Endothelial cell of umbilical vein (primary cell): ENCODE measurements around the gene OR5H14. TPM values are rescaled to one million over a fixed set of nuclear protein-coding genes. Genes with fewer than 3 reads are reported as not detected.

Source experiments
- BruUV-seq: library from RNA; stranded (reverse); fragments of 400-500 nt; replicated peaks from 2 replicates; lab custom pipeline; 2021; lab: Mats Ljungman, UMichigan
- CTCF ChIA-PET: fragments of 300-600, 350-600 bp; sonication (Branson Sonifier 250); formaldehyde crosslinking; loops from one replicate; lab custom pipeline; 2021; ENCODE audit warnings: antibody characterized with exemption, inconsistent platforms; lab: Charles Lee
- POLR2A ChIA-PET: fragments of 300-600, 350-600 bp; sonication (Branson Sonifier 250); formaldehyde crosslinking; loops from one replicate; lab custom pipeline; 2021; ENCODE audit warnings: antibody characterized with exemption, inconsistent platforms; lab: Charles Lee
- DNase-seq: peaks from one replicate; pipeline ENCODE4 v3.0.0-alpha.2; 2011; ENCODE audit warnings: low read depth, low spot score
- FAIRE-seq: peaks from 2 replicates; lab custom pipeline; 2011; peaks lifted over from hg19 to GRCh38; lab: Jason Lieb, UNC
- H2AFZ ChIP-seq: 2 replicates; pipeline ENCODE4 v1.6.0; 2012; ENCODE audit warnings: low read depth, low read length, control low read depth, inconsistent platforms
- H3K27ac ChIP-seq: 2 replicates; pipeline ENCODE4 v1.5.1; 2011; ENCODE audit warnings: low read depth, mild to moderate bottlenecking, control low read depth, low read length, moderate library complexity; ENCODE audit not compliant: insufficient read depth
- H3K27me3 ChIP-seq, 2 experiments: 2 replicates each; pipeline versions ENCODE4 v1.6.0 to v1.6.1; 2011; ENCODE audit warnings: low read length in 2 of 2, mixed read lengths in 1 of 2; ENCODE audit not compliant: control insufficient read depth in 2 of 2, insufficient read depth in 2 of 2
- H3K36me3 ChIP-seq, 2 experiments: 2 replicates in 1 of 2; 3 replicates in 1 of 2; pipeline ENCODE4 v1.5.1; 2011; ENCODE audit warnings: low read length in 2 of 2, mild to moderate bottlenecking in 1 of 2, moderate library complexity in 1 of 2; ENCODE audit not compliant: control insufficient read depth in 2 of 2, insufficient read depth in 2 of 2; ENCODE audit errors: extremely low read depth in 1 of 2
- H3K4me1 ChIP-seq: 3 replicates; pipeline ENCODE4 v1.5.1; 2011; ENCODE audit warnings: mild to moderate bottlenecking, low read length; ENCODE audit not compliant: control insufficient read depth, insufficient read depth; ENCODE audit errors: extremely low read depth
- H3K4me2 ChIP-seq: 2 replicates; pipeline ENCODE4 v1.6.1; 2011; ENCODE audit warnings: low read length, control low read depth, mixed read lengths; ENCODE audit not compliant: insufficient read depth
- H3K4me3 ChIP-seq, 3 experiments: fragments of 200-600 bp in 1 of 3; sonication (generic), shearing (Covaris generic) in 1 of 3; replicated peaks in 1 of 3; 2 replicates each; pipeline ENCODE4 v1.5.1; 2011 to 2016; ENCODE audit warnings: control low read depth in 3 of 3, low read length in 3 of 3, mild to moderate bottlenecking in 2 of 3, inconsistent platforms in 1 of 3, low read depth in 1 of 3, moderate library complexity in 1 of 3; ENCODE audit not compliant: insufficient read depth in 1 of 3
- H3K79me2 ChIP-seq: 2 replicates; pipeline ENCODE4 v1.6.0; 2012; ENCODE audit warnings: low read length, inconsistent platforms; ENCODE audit not compliant: control insufficient read depth, insufficient read depth
- H3K9ac ChIP-seq: replicated peaks from 2 replicates; pipeline ENCODE3; 2011; ENCODE audit warnings: low read length, control low read depth; ENCODE audit not compliant: insufficient read depth; ENCODE audit errors: extremely low read depth
- H3K9me1 ChIP-seq: replicated peaks from 3 replicates; pipeline ENCODE4 v1.6.0; 2011; ENCODE audit warnings: mild to moderate bottlenecking, low read length; ENCODE audit not compliant: control insufficient read depth, insufficient read depth; ENCODE audit errors: extremely low read depth
- H3K9me3 ChIP-seq: replicated peaks from 2 replicates; pipeline ENCODE4 v1.5.1; 2012; ENCODE audit warnings: low read length, inconsistent platforms; ENCODE audit not compliant: control insufficient read depth, insufficient read depth
- H4K20me1 ChIP-seq: replicated peaks from 2 replicates; pipeline ENCODE3; 2011; ENCODE audit warnings: mild to moderate bottlenecking, low read length; ENCODE audit not compliant: control insufficient read depth, insufficient read depth; ENCODE audit errors: extremely low read depth
- CTCF ChIP-seq, 2 donors: IDR thresholded peaks; 1 replicate in 1 of 2; 2 replicates in 1 of 2; pipeline ENCODE4 v1.5.1; 2011; ENCODE audit warnings: low read length in 2 of 2, mild to moderate bottlenecking in 2 of 2, moderate library complexity in 2 of 2, control low read depth in 1 of 2, inconsistent platforms in 1 of 2, low read depth in 1 of 2; ENCODE audit not compliant: insufficient read depth in 1 of 2; ENCODE audit errors: extremely low read depth in 1 of 2
- EZH2 ChIP-seq: IDR thresholded peaks from 2 replicates; pipeline ENCODE4 v1.6.1; 2012; ENCODE audit warnings: borderline replicate concordance, low read depth, mild to moderate bottlenecking, moderate library complexity, low read length, inconsistent platforms; ENCODE audit not compliant: severe bottlenecking
- FOS ChIP-seq: IDR thresholded peaks from 2 replicates; pipeline ENCODE4 v1.6.1; 2011; ENCODE audit warnings: mild to moderate bottlenecking, low read length, moderate library complexity, borderline replicate concordance; ENCODE audit not compliant: insufficient read depth
- GATA2 ChIP-seq: IDR thresholded peaks from 2 replicates; pipeline ENCODE4 v1.7.0; 2011; ENCODE audit warnings: low read depth, mild to moderate bottlenecking, moderate library complexity, mixed read lengths, low read length; ENCODE audit not compliant: insufficient read length, insufficient read depth
- JUN ChIP-seq: IDR thresholded peaks from 2 replicates; pipeline ENCODE4 v1.6.1; 2011; ENCODE audit warnings: borderline replicate concordance, low read depth; ENCODE audit not compliant: insufficient read length, insufficient read depth
- MYC ChIP-seq: IDR thresholded peaks from one replicate; pipeline ENCODE4 v1.6.1; 2011; ENCODE audit warnings: mild to moderate bottlenecking, low read depth, low read length
- POLR2A ChIP-seq: IDR thresholded peaks from 2 replicates; pipeline ENCODE4 v1.6.1; 2012; ENCODE audit warnings: low read depth, mild to moderate bottlenecking, control low read depth, low read length
- POLR2AphosphoS5 ChIP-seq: IDR thresholded peaks from 2 replicates; pipeline ENCODE4 v1.6.1; 2012; ENCODE audit warnings: low read depth, mild to moderate bottlenecking, control low read depth, low read length, moderate library complexity; ENCODE audit not compliant: insufficient read depth
- dilution Hi-C: fragments of 300-500 bp; cut with MboI; formaldehyde crosslinking; loops from one replicate; pipeline ENCODE4 v1.15.0; 2019; ENCODE audit warnings: low sequenced_read_pairs; ENCODE audit not compliant: extremely low pct_ligation_motif_present
- intact Hi-C: fragments of 100-400 bp; cut with micrococcal nuclease; formaldehyde crosslinking; loops from one replicate; pipeline ENCODE4 v1.10.0; 2022
- polyA plus RNA-seq, 4 experiments: library from polyadenylated mRNA; depleted of rRNA in 3 of 4; stranded (reverse) in 3 of 4; unstranded in 1 of 4; fragments of >200 nt; gene quantifications; 2 replicates each; pipeline versions ENCODE4 v1.2.1 to v1.2.3, GENCODE V29; 2011 to 2012; ENCODE audit warnings: missing spikeins in 1 of 4
- total RNA-seq: library from RNA; stranded (reverse); gene quantifications from 2 replicates; pipeline ENCODE4 v1.2.3, GENCODE V29; 2021
- TF ChIP-seq, protein P1 (sequence below): IDR thresholded peaks from 2 replicates; pipeline ENCODE4 v1.6.1; 2011; ENCODE audit not compliant: insufficient read depth, insufficient read length

OR5H14 gene
- total and polyA plus RNA-seq, 2 donors (not counting 3 experiments of a cell fraction or from before 2014, with no cell fraction given), result not detected

DNA sequence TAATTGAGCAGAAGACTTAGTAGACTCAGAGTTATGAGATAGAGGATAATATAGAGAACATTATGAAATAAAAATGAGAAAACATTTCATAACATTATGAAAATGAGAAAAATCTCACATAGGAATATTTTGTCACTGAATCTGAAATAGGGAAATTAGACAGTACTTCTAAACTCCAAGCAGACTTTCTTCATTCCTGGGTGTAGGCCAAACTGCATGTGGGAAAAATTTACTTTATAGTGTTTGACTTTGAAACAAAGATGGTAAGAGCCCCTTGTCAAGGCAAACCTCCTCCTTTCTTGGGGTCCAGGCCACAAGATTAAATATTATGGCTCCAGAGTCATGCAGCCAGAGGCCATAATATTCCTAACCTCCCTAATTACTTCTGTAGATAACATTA lies 6.7 kb upstream of the OR5H14 start:
- Histone ChIP-seq H3K27ac (no peak overlapping the region), H2AFZ (no peak overlapping the region), H4K20me1 (no peaks in the 10 kb centered on the region), H3K9ac (no peak overlapping the region), H3K79me2 (no peaks in the 10 kb centered on the region), H3K4me3 (no peak overlapping the region), H3K4me2 (no peak overlapping the region), H3K9me1 (no peaks in the 10 kb centered on the region), H3K27me3 (no peaks in the 10 kb centered on the region), H3K4me1 (no peaks in the 10 kb centered on the region), H3K9me3 (no peaks in the 10 kb centered on the region), H3K36me3 (no peaks in the 10 kb centered on the region)
- no peak for FAIRE-seq
- dilution Hi-C loops (no loop called here), intact Hi-C loops (no loop called here)
- BruUV-seq, result no TSS peak
- TF ChIP-seq, protein P1, sequence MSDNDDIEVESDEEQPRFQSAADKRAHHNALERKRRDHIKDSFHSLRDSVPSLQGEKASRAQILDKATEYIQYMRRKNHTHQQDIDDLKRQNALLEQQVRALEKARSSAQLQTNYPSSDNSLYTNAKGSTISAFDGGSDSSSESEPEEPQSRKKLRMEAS, result no peak
- TF ChIP-seq EZH2, result no peak
- no peak for TF ChIP-seq POLR2A
- no peak for DNase-seq
- POLR2A ChIA-PET, result no interaction called here
- CTCF ChIA-PET, result no interaction called here

- FAIRE-seq, result no peak
- BruUV-seq, result no TSS peak
- dilution Hi-C loops, result no loop called here
These were observed 1.5 kb downstream of the OR5H14 start for GRCh38 chr3:98148751-98149150.

More at GRCh38 chr3:98148751-98149150, 1.5 kb downstream of the OR5H14 start:
- Histone ChIP-seq H3K9me3 (no peaks in the 10 kb centered on the region), H3K79me2 (no peaks in the 10 kb centered on the region), H2AFZ (no peak overlapping the region), H3K27ac (no peak overlapping the region), H3K4me3 (no peak overlapping the region), H3K4me1 (no peaks in the 10 kb centered on the region), H3K4me2 (no peak overlapping the region), H3K9ac (no peak overlapping the region), H3K36me3 (no peaks in the 10 kb centered on the region), H3K9me1 (no peaks in the 10 kb centered on the region), H4K20me1 (no peaks in the 10 kb centered on the region), H3K27me3 (no peaks in the 10 kb centered on the region)
- ChIA-PET POLR2A (no interaction called here), CTCF (no interaction called here)
- DNase-seq, result no peak
- TF ChIP-seq EZH2, result no peak
- TF ChIP-seq GATA2, result no peak
- TF ChIP-seq CTCF (IDR thresholded peaks at IDR 0.05; ENCODE audit: extremely low read depth in 1 of 2, insufficient read depth in 1 of 2, low read depth in 1 of 2, low read length in 2 of 2), result no peak
- TF ChIP-seq MYC, result no peak
- TF ChIP-seq, protein P1, result no peak
- TF ChIP-seq JUN, result no peak
- no peak for TF ChIP-seq FOS
- TF ChIP-seq POLR2AphosphoS5, result no peak
- TF ChIP-seq POLR2A, result no peak
- intact Hi-C loops, result no loop called here
